Sigmoid colon (tissue), 4 donors: Measurements from ENCODE around the gene CNGB1.

ENCODE experiments used
- EP300 ChIP-seq, 4 donors: sonication (generic); formaldehyde crosslinking; IDR thresholded peaks; one replicate each; pipeline ENCODE4 v1.6.1; 2017; ENCODE audit warnings: antibody characterized with exemption in 4 of 4
- POLR2A ChIP-seq, 2 donors: fragments of 450-650 bp; IDR thresholded peaks; one replicate each; pipeline ENCODE4 v1.6.1; 2016; ENCODE audit warnings: antibody characterized with exemption in 2 of 2, mild to moderate bottlenecking in 2 of 2, moderate library complexity in 2 of 2
- POLR2AphosphoS5 ChIP-seq, 4 donors: sonication (generic); formaldehyde crosslinking; IDR thresholded peaks; one replicate each; pipeline ENCODE4 v1.6.1; 2017; ENCODE audit warnings: antibody characterized with exemption in 4 of 4
- TF ChIP-seq, protein P1 (sequence below), 4 experiments: fragments of 450-650 bp in 3 of 4; fragments of 200-600 bp in 1 of 4; IDR thresholded peaks; one replicate each; pipeline ENCODE4 v1.5.1; 2016 to 2019; ENCODE audit warnings: antibody characterized with exemption in 4 of 4, mild to moderate bottlenecking in 3 of 4, moderate library complexity in 2 of 4

DNA sequence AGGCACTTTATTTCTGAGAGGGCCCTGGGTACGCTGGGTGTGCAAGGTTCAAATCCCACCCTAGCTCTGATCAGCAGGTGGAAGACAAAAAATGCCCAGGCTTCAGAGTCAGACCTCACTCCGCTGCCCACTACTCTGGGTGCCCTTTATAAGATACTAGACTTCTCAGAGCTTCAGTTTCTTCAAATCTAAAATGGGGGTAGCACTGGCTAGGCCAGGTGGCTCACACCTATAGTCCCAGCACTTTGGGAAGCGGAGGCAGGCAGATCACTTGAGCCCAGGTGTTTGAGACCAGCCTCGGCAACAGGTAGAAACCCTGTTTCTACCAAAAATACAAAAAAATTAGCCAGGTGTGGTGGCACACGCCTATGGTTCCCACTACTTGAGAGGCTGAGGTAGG, 32.0 kb upstream of the CNGB1 start:
- TF ChIP-seq, protein P1, sequence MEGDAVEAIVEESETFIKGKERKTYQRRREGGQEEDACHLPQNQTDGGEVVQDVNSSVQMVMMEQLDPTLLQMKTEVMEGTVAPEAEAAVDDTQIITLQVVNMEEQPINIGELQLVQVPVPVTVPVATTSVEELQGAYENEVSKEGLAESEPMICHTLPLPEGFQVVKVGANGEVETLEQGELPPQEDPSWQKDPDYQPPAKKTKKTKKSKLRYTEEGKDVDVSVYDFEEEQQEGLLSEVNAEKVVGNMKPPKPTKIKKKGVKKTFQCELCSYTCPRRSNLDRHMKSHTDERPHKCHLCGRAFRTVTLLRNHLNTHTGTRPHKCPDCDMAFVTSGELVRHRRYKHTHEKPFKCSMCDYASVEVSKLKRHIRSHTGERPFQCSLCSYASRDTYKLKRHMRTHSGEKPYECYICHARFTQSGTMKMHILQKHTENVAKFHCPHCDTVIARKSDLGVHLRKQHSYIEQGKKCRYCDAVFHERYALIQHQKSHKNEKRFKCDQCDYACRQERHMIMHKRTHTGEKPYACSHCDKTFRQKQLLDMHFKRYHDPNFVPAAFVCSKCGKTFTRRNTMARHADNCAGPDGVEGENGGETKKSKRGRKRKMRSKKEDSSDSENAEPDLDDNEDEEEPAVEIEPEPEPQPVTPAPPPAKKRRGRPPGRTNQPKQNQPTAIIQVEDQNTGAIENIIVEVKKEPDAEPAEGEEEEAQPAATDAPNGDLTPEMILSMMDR (IDR thresholded peaks at IDR 0.05) = no peak
- TF ChIP-seq POLR2A (IDR thresholded peaks at IDR 0.05) = no peak
- TF ChIP-seq EP300 (IDR thresholded peaks at IDR 0.05) = no peak
- no peak for TF ChIP-seq POLR2AphosphoS5 (IDR thresholded peaks at IDR 0.05)
